A172 (cell line): ENCODE results near the gene KLHL40. TPM values are rescaled to one million over a fixed set of nuclear protein-coding genes. Genes with fewer than 3 reads are reported as not detected.

Experiments used
- DNase-seq: peaks from one replicate; pipeline ENCODE4 v3.0.0-alpha.2; 2015; ENCODE audit warnings: low spot score
- total RNA-seq: library from RNA; depleted of rRNA; stranded (reverse); fragments of >200 nt; shearing (Covaris generic); gene quantifications from 2 replicates; pipeline ENCODE4 v1.2.3, GENCODE V29; 2014

KLHL40 gene
- total RNA-seq, 1 experiment from 2014 or later = not detected

- no peak for DNase-seq
Measured at GRCh38 chr3:42689421-42690014, 4.2 kb downstream of the KLHL40 start.

- no peak for DNase-seq
Measured at GRCh38 chr3:42690191-42690590, 4.9 kb downstream of the KLHL40 start.

GRCh38 chr3:42690766-42691680 lies 5.7 kb downstream of the KLHL40 start:
- no peak for DNase-seq

- no peak for DNase-seq
Measured at GRCh38 chr3:42691816-42692666, 6.7 kb downstream of the KLHL40 start.

- DNase-seq = no peak
Measured at GRCh38 chr3:42692667-42693529, 7.6 kb downstream of the KLHL40 start.

- DNase-seq = no peak
Measured at GRCh38 chr3:42693530-42693930, 8.2 kb downstream of the KLHL40 start.

GRCh38 chr3:42694366-42694765 lies 9.0 kb downstream of the KLHL40 start:
- DNase-seq = no peak

GRCh38 chr3:42696356-42697288 lies 11.3 kb downstream of the KLHL40 start:
- no peak for DNase-seq

- no peak for DNase-seq
Measured at GRCh38 chr3:42697289-42698051, 12.1 kb downstream of the KLHL40 start.

- no peak for DNase-seq
Measured at GRCh38 chr3:42698216-42698910, 13.0 kb downstream of the KLHL40 start.

GRCh38 chr3:42698911-42699230 lies 13.5 kb downstream of the KLHL40 start:
- no peak for DNase-seq

GRCh38 chr3:42699511-42699971 lies 14.2 kb downstream of the KLHL40 start:
- DNase-seq = no peak

GRCh38 chr3:42700366-42701288 lies 15.3 kb downstream of the KLHL40 start:
- no peak for DNase-seq

- DNase-seq = peak; percentile 49
Measured at GRCh38 chr3:42701371-42702065, 16.2 kb downstream of the KLHL40 start.

GRCh38 chr3:42702066-42702951 lies 17.0 kb downstream of the KLHL40 start, which contains the start of gene HHATL:
HHATL (minus strand) TSS chr3:42702798; CDS start chr3:42700826, 1,972 bp downstream.
- no peak for DNase-seq
